Measurements from ENCODE around the gene OR10G6.

The OR10G6 gene

GRCh38 chr11:123995119-123995518, at the start of gene OR10G6:
TSS of gene OR10G6 (minus strand) at chr11:123995161. CDS start at chr11:123995161, 0 bp downstream.
- H4K20me1 ChIP-seq (ENCODE audit: insufficient read depth, low read length, poor library complexity, severe bottlenecking) = no peaks in the 10 kb centered on the region
- H3K9me3 ChIP-seq (ENCODE audit: insufficient read depth, low read depth, low read length) = no peaks in the 10 kb centered on the region
- H3K4me2 ChIP-seq (ENCODE audit: low read depth, low read length, poor library complexity, severe bottlenecking) = no peak within 1 kb of the TSS
- no peaks in the 10 kb centered on the region for H3K9me2 ChIP-seq (replicated peaks; ENCODE audit: low read depth, low read length)
- no peaks in the 10 kb centered on the region for H3F3A ChIP-seq (ENCODE audit: low read depth)
- H3K79me2 ChIP-seq (ENCODE audit: insufficient read depth, low read length) = no peaks in the 10 kb centered on the region
- H3K27me3 ChIP-seq (ENCODE audit: insufficient read depth, low read length, poor library complexity, severe bottlenecking) = no peaks in the 10 kb centered on the region
- no peak within 1 kb of the TSS for H3K4me3 ChIP-seq (ENCODE audit: low read length, poor library complexity, severe bottlenecking)
- no peaks in the 10 kb centered on the region for H3K36me3 ChIP-seq (ENCODE audit: insufficient read depth, low read length)
- H3K4me1 ChIP-seq (ENCODE audit: insufficient read depth, low read length, poor library complexity, severe bottlenecking) = no peaks in the 10 kb centered on the region
- no peak within 1 kb of the TSS for H3K9ac ChIP-seq (ENCODE audit: low read depth, low read length, poor library complexity, severe bottlenecking)
- TF ChIP-seq CTCF (conservative IDR thresholded peaks at IDR 0.05; ENCODE audit: low read length) = no peak
- no peak for TF ChIP-seq EZH2phosphoT487 (IDR thresholded peaks at IDR 0.05; ENCODE audit: borderline replicate concordance)
- H2AFZ ChIP-seq (ENCODE audit: low read length) = no peak within 1 kb of the TSS

- H3K9me2 ChIP-seq (replicated peaks; ENCODE audit: low read depth, low read length) = no peaks in the 10 kb centered on the region
- H3K9ac ChIP-seq (ENCODE audit: low read depth, low read length, poor library complexity, severe bottlenecking) = no peak overlapping the region
- no peaks in the 10 kb centered on the region for H3K36me3 ChIP-seq (ENCODE audit: insufficient read depth, low read length)
- TF ChIP-seq CTCF (conservative IDR thresholded peaks at IDR 0.05; ENCODE audit: low read length) = no peak
- TF ChIP-seq EZH2phosphoT487 (IDR thresholded peaks at IDR 0.05; ENCODE audit: borderline replicate concordance) = no peak
- H3K4me2 ChIP-seq (ENCODE audit: low read depth, low read length, poor library complexity, severe bottlenecking) = no peak overlapping the region
- no peaks in the 10 kb centered on the region for H3K4me1 ChIP-seq (ENCODE audit: insufficient read depth, low read length, poor library complexity, severe bottlenecking)
- no peaks in the 10 kb centered on the region for H4K20me1 ChIP-seq (ENCODE audit: insufficient read depth, low read length, poor library complexity, severe bottlenecking)
- H3F3A ChIP-seq (ENCODE audit: low read depth) = no peaks in the 10 kb centered on the region
- no peaks in the 10 kb centered on the region for H3K27me3 ChIP-seq (ENCODE audit: insufficient read depth, low read length, poor library complexity, severe bottlenecking)
- no peaks in the 10 kb centered on the region for H3K9me3 ChIP-seq (ENCODE audit: insufficient read depth, low read depth, low read length)
- no peak overlapping the region for H2AFZ ChIP-seq (ENCODE audit: low read length)
- H3K4me3 ChIP-seq (ENCODE audit: low read length, poor library complexity, severe bottlenecking) = no peak overlapping the region
- H3K79me2 ChIP-seq (ENCODE audit: insufficient read depth, low read length) = no peaks in the 10 kb centered on the region
Observed at GRCh38 chr11:124043420-124043819, 48.5 kb upstream of the OR10G6 start.

- no peak for TF ChIP-seq CTCF (conservative IDR thresholded peaks at IDR 0.05; ENCODE audit: low read length)
- TF ChIP-seq EZH2phosphoT487 (IDR thresholded peaks at IDR 0.05; ENCODE audit: borderline replicate concordance) = no peak
- no peak within 1 kb of the TSS for H3K4me2 ChIP-seq (ENCODE audit: low read depth, low read length, poor library complexity, severe bottlenecking)
- H2AFZ ChIP-seq (ENCODE audit: low read length) = no peak within 1 kb of the TSS
- H3K9me3 ChIP-seq (ENCODE audit: insufficient read depth, low read depth, low read length) = no peaks in the 10 kb centered on the region
- no peaks in the 10 kb centered on the region for H3K9me2 ChIP-seq (replicated peaks; ENCODE audit: low read depth, low read length)
- H3K27me3 ChIP-seq (ENCODE audit: insufficient read depth, low read length, poor library complexity, severe bottlenecking) = no peaks in the 10 kb centered on the region
- no peak within 1 kb of the TSS for H3K9ac ChIP-seq (ENCODE audit: low read depth, low read length, poor library complexity, severe bottlenecking)
- no peaks in the 10 kb centered on the region for H4K20me1 ChIP-seq (ENCODE audit: insufficient read depth, low read length, poor library complexity, severe bottlenecking)
- H3F3A ChIP-seq (ENCODE audit: low read depth) = no peaks in the 10 kb centered on the region
- no peak within 1 kb of the TSS for H3K4me3 ChIP-seq (ENCODE audit: low read length, poor library complexity, severe bottlenecking)
- no peaks in the 10 kb centered on the region for H3K79me2 ChIP-seq (ENCODE audit: insufficient read depth, low read length)
- no peaks in the 10 kb centered on the region for H3K4me1 ChIP-seq (ENCODE audit: insufficient read depth, low read length, poor library complexity, severe bottlenecking)
- H3K36me3 ChIP-seq (ENCODE audit: insufficient read depth, low read length) = no peaks in the 10 kb centered on the region
Observed at GRCh38 chr11:124041254-124041653, 46.3 kb upstream of the OR10G6 start, which contains the start of gene OR10G7. TSS of gene OR10G7 (minus strand) at chr11:124041325. CDS start at chr11:124039001, 2,324 bp downstream.
